ENCODE results near the gene SLC5A4.

DNA sequence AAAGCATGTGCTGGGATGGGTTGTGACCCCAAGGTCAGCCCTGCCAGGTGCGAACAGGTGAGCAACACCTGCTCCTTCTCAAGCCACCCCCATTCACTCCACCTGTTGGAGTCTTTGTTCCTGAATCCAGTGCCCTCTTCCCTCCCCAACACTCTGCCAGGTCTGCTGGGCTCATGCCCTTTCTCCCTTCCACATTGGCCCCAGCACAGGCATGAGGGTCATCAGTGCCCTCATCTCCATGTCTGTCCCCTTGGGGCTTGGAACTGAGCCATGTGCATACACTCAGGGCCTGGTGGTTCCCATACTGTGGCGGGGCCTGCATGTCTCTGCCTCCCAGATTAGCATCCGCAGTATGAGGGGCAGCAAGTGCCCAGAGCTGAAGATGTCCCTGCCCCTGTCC is 69.3 kb downstream of the SLC5A4 start:
- TF ChIP-seq, protein P1, sequence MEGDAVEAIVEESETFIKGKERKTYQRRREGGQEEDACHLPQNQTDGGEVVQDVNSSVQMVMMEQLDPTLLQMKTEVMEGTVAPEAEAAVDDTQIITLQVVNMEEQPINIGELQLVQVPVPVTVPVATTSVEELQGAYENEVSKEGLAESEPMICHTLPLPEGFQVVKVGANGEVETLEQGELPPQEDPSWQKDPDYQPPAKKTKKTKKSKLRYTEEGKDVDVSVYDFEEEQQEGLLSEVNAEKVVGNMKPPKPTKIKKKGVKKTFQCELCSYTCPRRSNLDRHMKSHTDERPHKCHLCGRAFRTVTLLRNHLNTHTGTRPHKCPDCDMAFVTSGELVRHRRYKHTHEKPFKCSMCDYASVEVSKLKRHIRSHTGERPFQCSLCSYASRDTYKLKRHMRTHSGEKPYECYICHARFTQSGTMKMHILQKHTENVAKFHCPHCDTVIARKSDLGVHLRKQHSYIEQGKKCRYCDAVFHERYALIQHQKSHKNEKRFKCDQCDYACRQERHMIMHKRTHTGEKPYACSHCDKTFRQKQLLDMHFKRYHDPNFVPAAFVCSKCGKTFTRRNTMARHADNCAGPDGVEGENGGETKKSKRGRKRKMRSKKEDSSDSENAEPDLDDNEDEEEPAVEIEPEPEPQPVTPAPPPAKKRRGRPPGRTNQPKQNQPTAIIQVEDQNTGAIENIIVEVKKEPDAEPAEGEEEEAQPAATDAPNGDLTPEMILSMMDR (IDR thresholded peaks at IDR 0.05), result no peak
- no peak for TF ChIP-seq EP300 (IDR thresholded peaks at IDR 0.05)
